Activated B cell treated with CpG ODN at 0.5 μM for 24 hours (primary cell): ENCODE measurements around the gene PHACTR1. TPM values are rescaled to one million over a fixed set of nuclear protein-coding genes. Genes with fewer than 3 reads are reported as not detected.

Experiments
- ATAC-seq: fragments of 200-7000 bp; cut with Tn5 transposase; one replicate; pipeline ENCODE4 v1.10.0; 2021; ENCODE audit warnings: low read depth, mild to moderate bottlenecking, moderate library complexity
- CTCF ChIA-PET: fragments of 350-600 bp; sonication (Branson Sonifier 250); formaldehyde crosslinking; loops from one replicate; lab custom pipeline; 2021; ENCODE audit warnings: antibody characterized with exemption; lab: Charles Lee
- POLR2A ChIA-PET: fragments of 350-600 bp; sonication (Branson Sonifier 250); formaldehyde crosslinking; loops from one replicate; lab custom pipeline; 2021; ENCODE audit warnings: antibody characterized with exemption; lab: Charles Lee
- DNase-seq: peaks from one replicate; pipeline ENCODE4 v3.0.0; 2022
- H3K27ac Mint-ChIP-seq: one replicate; pipeline ENCODE4 v1.8.0; 2020; ENCODE audit warnings: mixed read lengths
- H3K27me3 Mint-ChIP-seq: one replicate; pipeline ENCODE4 v1.8.0; 2021; ENCODE audit warnings: mixed read lengths
- H3K36me3 Mint-ChIP-seq: one replicate; pipeline ENCODE4 v1.8.0; 2021; ENCODE audit warnings: low read depth, mixed read lengths
- H3K4me1 Mint-ChIP-seq: one replicate; pipeline ENCODE4 v1.8.0; 2021; ENCODE audit warnings: mixed read lengths
- H3K4me3 Mint-ChIP-seq: one replicate; pipeline ENCODE4 v1.8.0; 2020; ENCODE audit warnings: mild to moderate bottlenecking, mixed read lengths
- H3K9me3 Mint-ChIP-seq: one replicate; pipeline ENCODE4 v1.8.0; 2020; ENCODE audit warnings: mixed read lengths
- CTCF ChIP-seq: fragments of 200-600 bp; IDR thresholded peaks from one replicate; pipeline ENCODE4 v1.8.0; 2022; ENCODE audit warnings: antibody characterized with exemption, mild to moderate bottlenecking
- intact Hi-C: fragments of 100-400 bp; cut with micrococcal nuclease; formaldehyde crosslinking; loops from one replicate; pipeline ENCODE4 v1.15.1; 2024
- total RNA-seq: library from RNA; stranded (reverse); gene quantifications from 2 replicates; pipeline ENCODE4 v1.2.3, GENCODE V29; 2022

Gene PHACTR1
- total RNA-seq, 1 donor from 2014 or later = 115 TPM

GRCh38 chr6:12913201-12913600, 196.6 kb downstream of the PHACTR1 start:
- no peak for TF ChIP-seq CTCF
- DNase-seq (no peak), ATAC-seq (no peak)
- ChIA-PET CTCF (interaction anchor here (1.2 kb wide), 1 partner anchor 365 kb away, joined by 3 read pairs; no protein-coding TSS in a partner anchor), POLR2A (interaction anchor here (0.6 kb wide), 1 partner anchor 421 kb away, joined by 7 read pairs; no protein-coding TSS in a partner anchor)
- Mint-ChIP-seq H3K9me3 (no peaks in the 10 kb centered on the region), H3K36me3 (no peaks in the 10 kb centered on the region), H3K27me3 (no peaks in the 10 kb centered on the region), H3K27ac (no peak overlapping the region), H3K4me3 (no peak overlapping the region), H3K4me1 (peaks cover 5% of the 10 kb centered on the region)
- intact Hi-C loops = loop anchor here (5.0 kb wide), 1 partner anchor 699 kb away; no protein-coding TSS in a partner anchor

DNA sequence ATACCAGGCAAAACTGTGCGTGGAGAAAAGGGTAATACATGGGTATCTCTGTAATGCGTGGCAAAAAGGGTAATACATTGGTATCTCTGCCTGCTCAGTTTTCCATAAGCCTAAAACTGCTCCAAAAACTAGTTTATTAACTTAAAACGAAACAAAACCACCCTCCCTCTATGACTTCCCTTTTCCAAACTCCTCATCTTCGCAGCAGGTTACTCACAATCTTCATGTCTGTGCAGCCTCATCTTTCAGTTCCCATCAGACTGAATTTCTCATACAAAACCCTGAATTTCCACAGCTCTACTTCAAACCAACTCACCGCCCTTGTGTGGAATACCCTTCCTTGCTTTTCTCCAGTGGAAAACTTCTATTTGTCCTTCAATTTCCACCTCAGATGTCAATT, 199.4 kb downstream of the PHACTR1 start:
- H3K27me3 Mint-ChIP-seq = no peaks in the 10 kb centered on the region
- TF ChIP-seq CTCF = no peak
- H3K4me3 Mint-ChIP-seq = no peak overlapping the region
- intact Hi-C loops = no loop called here
- DNase-seq (no peak), ATAC-seq (no peak)
- peaks cover 5% of the 10 kb centered on the region for H3K4me1 Mint-ChIP-seq
- ChIA-PET CTCF (interaction anchor here (0.6 kb wide), 1 partner anchor 241 kb away, joined by 6 read pairs; no protein-coding TSS in a partner anchor), POLR2A (interaction anchor here (0.7 kb wide), 1 partner anchor 389 kb away, joined by 4 read pairs; no protein-coding TSS in a partner anchor)
- no peaks in the 10 kb centered on the region for H3K9me3 Mint-ChIP-seq
- H3K27ac Mint-ChIP-seq = no peak overlapping the region
- H3K36me3 Mint-ChIP-seq = no peaks in the 10 kb centered on the region

GRCh38 chr6:12916420-12917136, 200.0 kb downstream of the PHACTR1 start:
- Mint-ChIP-seq H3K27ac (no peak overlapping the region), H3K36me3 (no peaks in the 10 kb centered on the region), H3K4me1 (peaks cover 5% of the 10 kb centered on the region), H3K4me3 (no peak overlapping the region), H3K9me3 (no peaks in the 10 kb centered on the region), H3K27me3 (no peaks in the 10 kb centered on the region)
- ChIA-PET CTCF (no interaction called here), POLR2A (interaction anchor here (0.7 kb wide), 1 partner anchor 388 kb away, joined by 4 read pairs; no protein-coding TSS in a partner anchor)
- DNase-seq = no peak
- intact Hi-C loops = no loop called here
- no peak for ATAC-seq
- no peak for TF ChIP-seq CTCF

DNA sequence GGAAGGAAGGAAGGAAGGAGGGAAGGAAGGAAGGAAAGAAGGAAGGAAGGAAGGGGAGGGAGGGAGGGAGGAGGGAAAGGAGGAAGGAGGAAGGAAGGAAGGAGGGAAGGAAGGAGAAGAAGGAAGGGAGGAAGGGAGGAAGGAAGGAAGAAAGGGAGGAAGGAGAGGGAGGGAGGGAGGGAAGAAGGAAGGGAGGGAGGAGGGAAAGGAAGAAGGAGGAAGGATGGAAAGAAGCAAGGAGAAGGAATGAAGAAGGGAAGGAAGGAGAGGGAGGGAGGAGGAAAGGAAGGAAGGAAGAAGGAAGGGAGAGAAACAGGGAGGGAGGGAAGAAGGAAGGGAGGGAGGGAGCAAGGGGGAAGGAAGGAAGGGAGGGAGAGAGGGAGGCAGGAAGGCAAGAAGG, 204.9 kb downstream of the PHACTR1 start:
- Mint-ChIP-seq H3K27ac (no peak overlapping the region), H3K36me3 (no peaks in the 10 kb centered on the region), H3K27me3 (no peaks in the 10 kb centered on the region), H3K9me3 (no peaks in the 10 kb centered on the region), H3K4me1 (no peaks in the 10 kb centered on the region), H3K4me3 (no peak overlapping the region)
- POLR2A ChIA-PET = no interaction called here
- ATAC-seq = no peak
- intact Hi-C loops = no loop called here
- CTCF ChIA-PET = no interaction called here
- no peak for TF ChIP-seq CTCF
- DNase-seq = no peak

GRCh38 chr6:12923644-12924235, 207.2 kb downstream of the PHACTR1 start:
- Mint-ChIP-seq H3K27ac (no peak overlapping the region), H3K36me3 (no peaks in the 10 kb centered on the region), H3K4me3 (no peak overlapping the region), H3K27me3 (no peaks in the 10 kb centered on the region), H3K9me3 (no peaks in the 10 kb centered on the region), H3K4me1 (no peaks in the 10 kb centered on the region)
- DNase-seq (no peak), ATAC-seq (peak; percentile 37)
- ChIA-PET POLR2A (no interaction called here), CTCF (no interaction called here)
- TF ChIP-seq CTCF = no peak
- intact Hi-C loops = no loop called here
